CD4-positive, alpha-beta T cell treated with Interleukin-6 for 4 hours (primary cell): ENCODE results near the gene MOB3B.
"Not testable (repeated sequence)": the region's sequence is repeated elsewhere in the genome, so short reads cannot be mapped to it uniquely, and the experiment has no call there.

Experiments
- DNase-seq: peaks from one replicate; pipeline ENCODE4 v3.0.0-alpha.2; 2020; ENCODE audit warnings: mixed read lengths

The MOB3B gene

GRCh38 chr9:27514551-27514950 is 15.1 kb downstream of the MOB3B start:
- no peak for DNase-seq

GRCh38 chr9:27511771-27512170 is 17.8 kb downstream of the MOB3B start:
- no peak for DNase-seq

GRCh38 chr9:27510780-27511179 is 18.8 kb downstream of the MOB3B start:
- DNase-seq, result no peak

DNA sequence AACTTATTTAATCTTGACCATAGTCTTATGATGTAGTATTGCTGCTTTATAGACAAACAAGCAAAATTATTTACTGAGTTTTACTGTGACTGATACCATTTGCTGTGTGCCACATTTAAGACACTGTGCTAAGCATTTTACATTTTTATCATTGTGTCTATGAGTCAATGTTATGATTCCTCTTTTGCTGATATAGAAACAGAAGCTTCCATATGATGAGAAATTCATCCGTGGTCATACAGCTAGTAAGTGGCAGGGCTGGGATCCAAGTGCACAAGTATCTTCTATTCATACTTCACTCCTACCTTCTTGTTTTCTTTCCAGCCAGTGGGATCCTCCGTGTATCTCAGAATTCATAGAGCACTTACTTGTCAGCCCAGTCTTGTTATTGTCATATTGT is 22.6 kb downstream of the MOB3B start:
- DNase-seq, result no peak

- no peak for DNase-seq
Measured at GRCh38 chr9:27505744-27506161, 23.9 kb downstream of the MOB3B start.

DNA sequence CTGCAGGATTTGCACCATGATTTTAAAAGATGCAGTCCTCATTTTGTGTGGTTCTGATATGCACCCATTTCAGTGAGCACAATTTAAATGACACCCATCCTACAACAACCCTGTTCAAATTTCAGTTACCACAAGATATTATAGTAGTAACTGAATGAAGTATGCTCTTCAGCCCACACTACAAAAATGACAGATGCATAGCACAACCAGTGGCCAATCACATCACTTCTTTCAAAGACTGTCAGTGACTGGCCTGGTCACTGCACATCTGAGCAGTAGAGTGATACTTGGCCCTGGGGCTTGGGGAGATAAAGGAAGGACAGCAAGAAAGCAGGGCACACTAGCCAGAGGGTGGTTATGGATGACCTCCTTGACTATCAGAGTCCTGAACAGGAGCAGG is 25.4 kb downstream of the MOB3B start:
- DNase-seq, result no peak

- DNase-seq, result no peak
Measured at GRCh38 chr9:27503623-27504022, 26.0 kb downstream of the MOB3B start.

- not testable (repeated sequence) for DNase-seq
Measured at GRCh38 chr9:27500902-27501301, 28.7 kb downstream of the MOB3B start.

- no peak for DNase-seq
Measured at GRCh38 chr9:27499451-27499850, 30.2 kb downstream of the MOB3B start.

GRCh38 chr9:27497883-27498417 is 31.7 kb downstream of the MOB3B start:
- DNase-seq, result no peak

DNA sequence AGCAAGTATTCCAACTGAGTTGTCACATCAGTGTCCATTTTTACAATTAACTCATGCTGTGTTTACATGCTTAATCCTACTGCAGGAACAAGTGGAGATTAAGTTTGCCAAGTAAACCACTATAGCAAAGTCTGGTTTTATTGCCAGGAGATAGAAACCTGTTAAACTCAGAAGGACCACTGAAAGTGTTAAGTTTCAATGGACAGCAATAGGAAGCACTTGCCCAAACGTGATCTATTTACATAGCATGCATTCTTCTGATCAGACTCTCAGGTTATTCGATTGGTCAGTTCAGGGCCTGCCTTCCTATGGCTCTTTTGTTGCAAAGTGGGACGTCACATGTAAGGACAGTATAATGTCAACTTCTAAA is 33.5 kb downstream of the MOB3B start:
- DNase-seq, result no peak

DNA sequence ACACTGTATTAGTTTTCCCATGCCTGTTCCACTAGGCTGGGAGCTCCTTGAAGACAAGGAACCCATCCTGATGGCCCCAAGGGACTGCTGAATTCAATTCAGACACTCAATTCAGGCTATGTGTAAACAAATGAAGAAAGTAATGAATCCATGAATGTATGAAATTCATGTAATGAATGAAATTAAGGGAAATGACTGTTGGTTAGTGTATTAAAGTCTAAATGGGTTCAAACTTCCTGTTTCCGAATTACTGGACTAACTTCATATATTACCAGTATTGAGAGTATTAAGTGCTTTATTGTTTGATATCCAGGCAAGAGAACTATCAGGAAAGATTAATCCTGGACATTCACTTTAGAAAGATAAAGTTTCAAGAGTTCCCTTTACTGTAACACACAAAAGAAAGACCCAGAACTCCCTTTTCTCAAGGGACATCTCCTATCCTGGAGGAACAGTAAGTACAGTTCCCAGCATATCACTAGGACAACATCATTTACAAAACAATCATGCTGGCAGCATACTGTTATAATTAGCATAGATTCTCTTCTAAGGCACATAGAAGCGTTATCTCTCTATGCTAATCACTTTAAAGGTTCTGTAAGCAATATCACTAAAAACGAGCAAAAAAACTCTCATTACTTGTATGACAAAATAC is 34.0 kb downstream of the MOB3B start:
- no peak for DNase-seq

DNA sequence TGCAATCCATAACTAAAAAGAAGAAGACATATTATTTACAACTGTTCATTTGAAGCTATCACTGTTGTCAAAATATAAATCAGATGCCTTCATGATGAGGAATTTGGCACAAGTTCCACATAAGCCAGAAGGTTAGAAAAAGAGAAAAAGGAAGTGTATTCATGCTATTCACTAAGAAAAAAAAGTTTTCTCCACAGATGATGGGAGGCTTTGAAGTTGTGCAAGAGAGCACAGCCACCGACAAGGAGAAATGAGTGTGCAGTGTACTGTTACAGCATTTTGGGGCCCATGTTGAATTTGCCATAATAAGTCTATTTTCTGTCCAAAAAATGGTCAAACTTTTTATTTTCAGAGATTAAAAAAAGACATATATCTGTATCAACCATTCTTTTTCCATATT is 38.5 kb downstream of the MOB3B start:
- DNase-seq, result no peak

GRCh38 chr9:27489087-27489876 is 40.3 kb downstream of the MOB3B start:
- no peak for DNase-seq

DNA sequence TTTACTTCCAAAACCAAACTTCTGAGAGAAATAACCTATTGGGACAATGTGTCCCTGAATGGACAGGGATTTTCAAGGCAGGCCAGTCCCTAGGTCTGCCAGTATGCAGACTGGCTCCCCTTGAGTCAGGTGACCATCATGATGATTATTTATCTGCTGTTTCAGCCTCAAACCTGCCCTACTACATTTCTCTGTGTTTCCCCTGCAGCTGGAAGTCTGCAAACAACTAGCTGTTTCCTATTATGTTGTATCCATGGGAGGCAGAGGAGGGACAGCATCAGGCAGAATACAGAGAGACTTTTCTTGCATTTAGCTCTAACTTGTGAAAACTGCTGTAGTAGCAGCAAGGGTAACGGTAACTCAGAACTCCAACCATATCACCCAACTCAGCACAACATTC is 41.7 kb downstream of the MOB3B start:
- no peak for DNase-seq

DNA sequence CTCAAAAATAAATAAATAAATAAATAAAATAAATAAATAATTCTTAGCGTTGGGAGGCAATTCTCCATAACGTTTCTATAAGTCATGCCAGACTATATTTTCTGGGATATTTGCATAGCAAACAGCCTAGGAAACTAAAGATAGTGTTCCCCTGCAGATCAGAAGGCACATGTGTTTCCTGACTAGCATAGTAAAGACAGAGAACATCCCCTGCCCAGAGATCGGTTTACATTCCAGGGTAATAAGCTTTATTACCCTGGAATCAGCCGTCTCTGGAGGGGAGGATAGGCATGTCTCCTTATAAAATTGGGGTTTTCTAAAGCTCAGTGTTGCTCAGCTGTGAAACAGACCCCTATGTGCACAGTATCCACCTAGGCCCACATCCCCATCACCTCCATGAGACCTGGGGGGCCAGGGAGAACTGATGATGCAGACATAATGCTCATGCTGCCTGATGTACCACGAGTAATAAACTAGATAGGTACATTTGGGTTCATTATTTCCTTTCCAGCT is 42.4 kb downstream of the MOB3B start:
- no peak for DNase-seq

- no peak for DNase-seq
Measured at GRCh38 chr9:27485158-27485557, 44.5 kb downstream of the MOB3B start.

GRCh38 chr9:27483576-27483975 is 46.0 kb downstream of the MOB3B start:
- no peak for DNase-seq

DNA sequence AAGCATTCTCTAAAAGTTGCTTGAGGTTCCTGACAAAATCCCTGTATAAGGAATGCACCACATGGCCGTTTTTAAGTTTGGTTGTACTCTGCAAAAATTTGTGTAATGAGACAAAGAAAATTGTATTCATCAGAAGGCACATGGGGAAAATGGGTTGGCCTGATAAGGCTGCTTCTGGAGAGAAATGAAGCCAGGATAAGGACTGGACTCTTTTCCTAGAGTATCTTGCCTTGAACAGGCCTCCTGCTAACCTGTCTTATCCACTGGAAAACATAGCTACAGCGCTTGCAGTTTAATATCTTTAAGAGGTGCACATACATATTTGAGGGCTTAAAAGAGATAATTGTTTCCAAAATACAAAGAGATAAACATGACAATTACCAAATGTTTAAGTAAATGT is 46.9 kb downstream of the MOB3B start:
- no peak for DNase-seq

- no peak for DNase-seq
Measured at GRCh38 chr9:27478322-27478721, 51.3 kb downstream of the MOB3B start.

- DNase-seq, result no peak
Measured at GRCh38 chr9:27476870-27477515, 52.6 kb downstream of the MOB3B start.

- no peak for DNase-seq
Measured at GRCh38 chr9:27475057-27475595, 54.5 kb downstream of the MOB3B start.

GRCh38 chr9:27474305-27474704 is 55.3 kb downstream of the MOB3B start:
- DNase-seq, result no peak
